ENCODE data around the gene BUB1.
"Not testable (repeated sequence)": the region's sequence is repeated elsewhere in the genome, so short reads cannot be mapped to it uniquely, and the experiment has no call there.

The BUB1 gene

GRCh38 chr2:110602139-110602538 is 75.7 kb downstream of the BUB1 start:
- H3K4me2 ChIP-seq (ENCODE audit: low read length, poor library complexity, severe bottlenecking); H3K4ac ChIP-seq (ENCODE audit: low read depth in 1 of 2, low read length in 2 of 2); H3K18ac ChIP-seq (ENCODE audit: low read depth in 1 of 2, low read length in 2 of 2); H4K91ac ChIP-seq (ENCODE audit: low read length); H3K9me3 ChIP-seq (ENCODE audit: control insufficient read depth, low read length); H2BK5ac ChIP-seq (ENCODE audit: low read depth, low read length, poor library complexity, severe bottlenecking); H3K4me1 ChIP-seq (ENCODE audit: control insufficient read depth, insufficient read depth, low read depth, low read length); H2BK12ac ChIP-seq (ENCODE audit: low read length in 2 of 2); H3K4me3 ChIP-seq (ENCODE audit: insufficient read depth in 1 of 2, low read depth in 1 of 2, low read length in 2 of 2); H3K27me3 ChIP-seq (ENCODE audit: control insufficient read depth in 1 of 2, insufficient read depth in 1 of 2, low read length in 2 of 2); H3K23ac ChIP-seq (ENCODE audit: low read length in 2 of 2); H3K36me3 ChIP-seq (ENCODE audit: control insufficient read depth in 1 of 2, insufficient read depth in 2 of 2, low read depth in 1 of 2, low read length in 2 of 2); H2AFZ ChIP-seq (ENCODE audit: low read depth, low read length); H3K14ac ChIP-seq (ENCODE audit: low read length in 2 of 2); H3K79me1 ChIP-seq (replicated peaks; ENCODE audit: low read length, poor library complexity, severe bottlenecking); DNase-seq; H2BK120ac ChIP-seq (ENCODE audit: low read depth, low read length); H4K8ac ChIP-seq (ENCODE audit: low read length); H3K9ac ChIP-seq (ENCODE audit: low read length); H2BK15ac ChIP-seq (ENCODE audit: low read depth, poor library complexity, severe bottlenecking); H2AK5ac ChIP-seq (ENCODE audit: low read length, severe bottlenecking); H3K27ac ChIP-seq (ENCODE audit: low read length, poor library complexity, severe bottlenecking): not testable (repeated sequence)
- no CpG with 5 or more reads among the region's 9 CpGs for WGBS

DNA sequence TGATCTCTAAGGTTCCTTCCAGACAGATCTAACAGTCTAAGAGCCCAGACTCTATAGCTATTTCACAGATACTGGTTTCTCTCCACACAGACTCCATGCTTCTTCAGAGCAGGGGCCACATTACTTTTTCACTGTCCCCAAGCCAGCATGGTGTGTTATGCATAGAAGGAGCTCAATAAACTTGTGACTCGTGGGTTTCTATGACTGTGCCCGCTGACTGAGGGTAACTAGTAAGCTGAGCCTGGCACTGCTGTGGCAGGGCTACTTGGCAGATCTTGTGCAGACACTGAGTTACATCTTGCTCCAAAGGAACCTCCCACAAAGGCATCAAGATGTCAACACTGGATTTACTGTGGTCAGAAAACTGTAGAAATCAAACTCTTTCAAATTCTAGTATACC is 85.9 kb downstream of the BUB1 start:
- H3K18ac ChIP-seq (ENCODE audit: low read depth in 1 of 2, low read length in 2 of 2); H3K36me3 ChIP-seq (ENCODE audit: control insufficient read depth in 1 of 2, insufficient read depth in 2 of 2, low read depth in 1 of 2, low read length in 2 of 2); H3K23ac ChIP-seq (ENCODE audit: low read length in 2 of 2); H4K8ac ChIP-seq (ENCODE audit: low read length); H2BK12ac ChIP-seq (ENCODE audit: low read length in 2 of 2); H3K4me2 ChIP-seq (ENCODE audit: low read length, poor library complexity, severe bottlenecking); DNase-seq; H3K4me3 ChIP-seq (ENCODE audit: insufficient read depth in 1 of 2, low read depth in 1 of 2, low read length in 2 of 2); H2BK15ac ChIP-seq (ENCODE audit: low read depth, poor library complexity, severe bottlenecking); H3K27ac ChIP-seq (ENCODE audit: low read length, poor library complexity, severe bottlenecking); H2AK5ac ChIP-seq (ENCODE audit: low read length, severe bottlenecking); H3K4me1 ChIP-seq (ENCODE audit: control insufficient read depth, insufficient read depth, low read depth, low read length); H3K4ac ChIP-seq (ENCODE audit: low read depth in 1 of 2, low read length in 2 of 2); H4K91ac ChIP-seq (ENCODE audit: low read length); H3K9ac ChIP-seq (ENCODE audit: low read length); H3K14ac ChIP-seq (ENCODE audit: low read length in 2 of 2); H3K27me3 ChIP-seq (ENCODE audit: control insufficient read depth in 1 of 2, insufficient read depth in 1 of 2, low read length in 2 of 2); H3K9me3 ChIP-seq (ENCODE audit: control insufficient read depth, low read length); H2AFZ ChIP-seq (ENCODE audit: low read depth, low read length); H3K79me1 ChIP-seq (replicated peaks; ENCODE audit: low read length, poor library complexity, severe bottlenecking); H2BK120ac ChIP-seq (ENCODE audit: low read depth, low read length); H2BK5ac ChIP-seq (ENCODE audit: low read depth, low read length, poor library complexity, severe bottlenecking): not testable (repeated sequence)
- WGBS, result no CpG with 5 or more reads among the region's 2 CpGs

- not testable (repeated sequence) for H3K18ac ChIP-seq (ENCODE audit: low read depth in 1 of 2, low read length in 2 of 2); H3K9ac ChIP-seq (ENCODE audit: low read length); H2BK120ac ChIP-seq (ENCODE audit: low read depth, low read length); H3K14ac ChIP-seq (ENCODE audit: low read length in 2 of 2); H3K79me1 ChIP-seq (replicated peaks; ENCODE audit: low read length, poor library complexity, severe bottlenecking); H2BK15ac ChIP-seq (ENCODE audit: low read depth, poor library complexity, severe bottlenecking); H2BK12ac ChIP-seq (ENCODE audit: low read length in 2 of 2); H2AK5ac ChIP-seq (ENCODE audit: low read length, severe bottlenecking); H3K4ac ChIP-seq (ENCODE audit: low read depth in 1 of 2, low read length in 2 of 2); H3K36me3 ChIP-seq (ENCODE audit: control insufficient read depth in 1 of 2, insufficient read depth in 2 of 2, low read depth in 1 of 2, low read length in 2 of 2); H3K27me3 ChIP-seq (ENCODE audit: control insufficient read depth in 1 of 2, insufficient read depth in 1 of 2, low read length in 2 of 2); H2AFZ ChIP-seq (ENCODE audit: low read depth, low read length); DNase-seq; H3K9me3 ChIP-seq (ENCODE audit: control insufficient read depth, low read length); H3K4me3 ChIP-seq (ENCODE audit: insufficient read depth in 1 of 2, low read depth in 1 of 2, low read length in 2 of 2); H3K4me1 ChIP-seq (ENCODE audit: control insufficient read depth, insufficient read depth, low read depth, low read length); H3K4me2 ChIP-seq (ENCODE audit: low read length, poor library complexity, severe bottlenecking); H4K91ac ChIP-seq (ENCODE audit: low read length); H4K8ac ChIP-seq (ENCODE audit: low read length); H2BK5ac ChIP-seq (ENCODE audit: low read depth, low read length, poor library complexity, severe bottlenecking); H3K27ac ChIP-seq (ENCODE audit: low read length, poor library complexity, severe bottlenecking); H3K23ac ChIP-seq (ENCODE audit: low read length in 2 of 2)
- WGBS, result no CpG with 5 or more reads among the region's 15 CpGs
Observed at GRCh38 chr2:110589677-110590330, 88.1 kb downstream of the BUB1 start.

DNA sequence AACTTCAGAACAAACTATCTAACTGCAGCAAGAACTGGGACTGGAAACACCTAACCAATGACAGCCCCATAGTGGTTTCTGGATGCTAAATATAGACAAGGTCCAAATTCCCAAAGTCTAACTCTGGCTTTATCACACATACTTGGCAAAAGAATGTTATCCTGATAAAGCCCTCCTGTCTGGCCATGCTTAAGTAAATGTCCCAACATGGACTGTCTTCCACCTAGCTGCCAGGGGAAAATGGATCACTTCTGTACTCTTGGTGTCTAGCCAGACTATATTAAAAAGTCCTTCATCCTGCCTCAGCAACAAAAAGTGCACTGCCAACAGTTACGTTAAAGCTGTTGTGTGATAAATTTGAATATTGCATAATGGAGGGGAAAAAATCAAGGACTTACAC is 89.3 kb downstream of the BUB1 start:
- H3K27ac ChIP-seq (ENCODE audit: low read length, poor library complexity, severe bottlenecking); H4K8ac ChIP-seq (ENCODE audit: low read length); H3K36me3 ChIP-seq (ENCODE audit: control insufficient read depth in 1 of 2, insufficient read depth in 2 of 2, low read depth in 1 of 2, low read length in 2 of 2); H3K4me3 ChIP-seq (ENCODE audit: insufficient read depth in 1 of 2, low read depth in 1 of 2, low read length in 2 of 2); H3K9ac ChIP-seq (ENCODE audit: low read length); H2AK5ac ChIP-seq (ENCODE audit: low read length, severe bottlenecking); H2BK5ac ChIP-seq (ENCODE audit: low read depth, low read length, poor library complexity, severe bottlenecking); H3K23ac ChIP-seq (ENCODE audit: low read length in 2 of 2); H2BK12ac ChIP-seq (ENCODE audit: low read length in 2 of 2); DNase-seq; H3K14ac ChIP-seq (ENCODE audit: low read length in 2 of 2); H4K91ac ChIP-seq (ENCODE audit: low read length); H3K4me1 ChIP-seq (ENCODE audit: control insufficient read depth, insufficient read depth, low read depth, low read length); H3K4ac ChIP-seq (ENCODE audit: low read depth in 1 of 2, low read length in 2 of 2); H3K79me1 ChIP-seq (replicated peaks; ENCODE audit: low read length, poor library complexity, severe bottlenecking); H3K18ac ChIP-seq (ENCODE audit: low read depth in 1 of 2, low read length in 2 of 2); H2BK15ac ChIP-seq (ENCODE audit: low read depth, poor library complexity, severe bottlenecking); H2BK120ac ChIP-seq (ENCODE audit: low read depth, low read length); H3K4me2 ChIP-seq (ENCODE audit: low read length, poor library complexity, severe bottlenecking); H3K9me3 ChIP-seq (ENCODE audit: control insufficient read depth, low read length); H3K27me3 ChIP-seq (ENCODE audit: control insufficient read depth in 1 of 2, insufficient read depth in 1 of 2, low read length in 2 of 2); H2AFZ ChIP-seq (ENCODE audit: low read depth, low read length): not testable (repeated sequence)
- no CpG with 5 or more reads among the region's 1 CpG for WGBS

Measured in mesenchymal stem cell (in vitro differentiated cells and primary cell).